Ramos (cell line): ENCODE measurements around the gene FOXC1.

Source experiments
- in situ Hi-C: fragments of 300-500 bp; cut with MboI; formaldehyde crosslinking; loops from one replicate; pipeline ENCODE4 v1.14.3; 2022; ENCODE audit warnings: low sequenced_read_pairs; ENCODE audit not compliant: unreplicated experiment

FOXC1 gene

GRCh38 chr6:1581120-1581991, 28.4 kb upstream of the FOXC1 start:
- in situ Hi-C loops = no loop called here

GRCh38 chr6:1584146-1584545, 25.6 kb upstream of the FOXC1 start:
- in situ Hi-C loops = no loop called here

GRCh38 chr6:1584996-1585668, 24.6 kb upstream of the FOXC1 start:
- in situ Hi-C loops = no loop called here

- in situ Hi-C loops = no loop called here
Measured at GRCh38 chr6:1585669-1586049, 24.1 kb upstream of the FOXC1 start.

- in situ Hi-C loops = no loop called here
Measured at GRCh38 chr6:1586256-1586655, 23.5 kb upstream of the FOXC1 start.

- in situ Hi-C loops = no loop called here
Measured at GRCh38 chr6:1586861-1587450, 22.8 kb upstream of the FOXC1 start.

- in situ Hi-C loops = no loop called here
Measured at GRCh38 chr6:1587546-1587945, 22.2 kb upstream of the FOXC1 start.

- in situ Hi-C loops = no loop called here
Measured at GRCh38 chr6:1587977-1588376, 21.7 kb upstream of the FOXC1 start.

GRCh38 chr6:1589208-1589607, 20.5 kb upstream of the FOXC1 start:
- in situ Hi-C loops = no loop called here

- in situ Hi-C loops = loop anchor here (10.0 kb wide), 2 partner anchors 764 to 1044 kb away; no protein-coding TSS in a partner anchor
Measured at GRCh38 chr6:1590580-1590979, 19.1 kb upstream of the FOXC1 start.

GRCh38 chr6:1591243-1591642, 18.5 kb upstream of the FOXC1 start:
- in situ Hi-C loops = loop anchor here (10.0 kb wide), 2 partner anchors 764 to 1044 kb away; no protein-coding TSS in a partner anchor

- in situ Hi-C loops = loop anchor here (10.0 kb wide), 2 partner anchors 763 to 1043 kb away; no protein-coding TSS in a partner anchor
Measured at GRCh38 chr6:1591926-1592325, 17.8 kb upstream of the FOXC1 start.

- in situ Hi-C loops = loop anchor here (10.0 kb wide), 2 partner anchors 762 to 1042 kb away; no protein-coding TSS in a partner anchor
Measured at GRCh38 chr6:1592852-1593251, 16.9 kb upstream of the FOXC1 start.

GRCh38 chr6:1593286-1593957, 16.3 kb upstream of the FOXC1 start:
- in situ Hi-C loops = loop anchor here (10.0 kb wide), 2 partner anchors 761 to 1041 kb away; no protein-coding TSS in a partner anchor

GRCh38 chr6:1593958-1594314, 15.8 kb upstream of the FOXC1 start:
- in situ Hi-C loops = loop anchor here (10.0 kb wide), 2 partner anchors 761 to 1041 kb away; no protein-coding TSS in a partner anchor

- in situ Hi-C loops = loop anchor here (10.0 kb wide), 2 partner anchors 760 to 1040 kb away; no protein-coding TSS in a partner anchor
Measured at GRCh38 chr6:1594445-1595200, 15.1 kb upstream of the FOXC1 start.

- in situ Hi-C loops = loop anchor here (10.0 kb wide), 2 partner anchors 759 to 1039 kb away; no protein-coding TSS in a partner anchor
Measured at GRCh38 chr6:1595271-1596087, 14.2 kb upstream of the FOXC1 start.

GRCh38 chr6:1596088-1596852, 13.4 kb upstream of the FOXC1 start:
- in situ Hi-C loops = loop anchor here (10.0 kb wide), 2 partner anchors 759 to 1039 kb away; no protein-coding TSS in a partner anchor
